ENCODE results near the gene SP110. TPM values are rescaled to one million over a fixed set of nuclear protein-coding genes. Genes with fewer than 3 reads are reported as not detected.

SP110 gene
- total RNA-seq, 1 experiment from 2014 or later: 3.5 TPM

DNA sequence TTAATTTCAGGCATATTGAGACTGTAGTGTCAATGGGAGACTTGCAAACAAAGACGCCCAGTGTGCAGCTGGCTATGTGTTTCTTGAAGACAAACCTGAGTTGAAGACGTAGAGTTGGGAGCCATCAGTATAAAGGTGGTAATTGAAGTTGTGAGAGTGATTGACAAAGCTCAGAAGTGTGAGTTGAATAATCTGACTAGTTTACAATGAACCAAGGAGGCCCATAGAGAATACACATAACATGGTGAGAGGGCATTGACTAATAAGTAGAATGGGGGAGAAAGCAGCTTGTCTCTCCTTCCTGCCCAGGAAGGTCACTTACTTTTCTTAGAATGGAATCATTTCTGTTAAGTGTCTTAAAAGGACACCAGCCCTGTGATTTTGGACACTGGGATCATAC lies 14.1 kb downstream of the SP110 start:
- BruUV-seq (replicated peaks): no TSS peak

GRCh38 chr2:230205034-230205433 lies 14.8 kb downstream of the SP110 start:
- Histone ChIP-seq H4K20me1 (ENCODE audit: low read length) (no peaks in the 10 kb centered on the region), H3K9me2 (replicated peaks; ENCODE audit: low read length) (no peaks in the 10 kb centered on the region), H3K27ac (ENCODE audit: low read length) (no peak overlapping the region), H2AFZ (ENCODE audit: low read length) (no peak overlapping the region), H3K4me1 (ENCODE audit: insufficient read depth, low read length) (no peaks in the 10 kb centered on the region), H3K9me3 (ENCODE audit: low read length) (no peaks in the 10 kb centered on the region), H3K27me3 (ENCODE audit: low read length) (no peaks in the 10 kb centered on the region), H3K4me3 (ENCODE audit: low read length) (no peak overlapping the region), H3K9ac (ENCODE audit: low read length) (no peak overlapping the region), H3K36me3 (ENCODE audit: low read depth, low read length) (no peaks in the 10 kb centered on the region; the same call in 1 of the 2 replicates), H3F3A (ENCODE audit: low read length, unreplicated experiment) (no peaks in the 10 kb centered on the region), H3K4me2 (ENCODE audit: low read length) (no peak overlapping the region), H3K79me2 (ENCODE audit: low read length) (no peaks in the 10 kb centered on the region)
- DNase-seq (no peak), ATAC-seq (no peak)
- CTCF ChIA-PET: no interaction called here
- POLR2A ChIA-PET (ENCODE audit: unreplicated experiment): interaction anchor here (0.6 kb wide), 1 partner anchor 62 kb away, joined by 5 read pairs; no protein-coding TSS in a partner anchor
- intact Hi-C loops (cut with micrococcal nuclease): no loop called here
- no TSS peak for BruUV-seq (replicated peaks)
- TF ChIP-seq CTCF (conservative IDR thresholded peaks at IDR 0.05; ENCODE audit: low read depth, low read length) (no peak), EZH2phosphoT487 (IDR thresholded peaks at IDR 0.05; ENCODE audit: borderline replicate concordance, low read length) (no peak), EZH2 (IDR thresholded peaks at IDR 0.05; ENCODE audit: low read length, unreplicated experiment) (no peak)

More for the DNA sequence above, 14.1 kb downstream of the SP110 start:
- ATAC-seq (no peak), DNase-seq (no peak)
- Histone ChIP-seq H3K4me3 (ENCODE audit: low read length) (no peak overlapping the region), H3K79me2 (ENCODE audit: low read length) (no peaks in the 10 kb centered on the region), H3K9ac (ENCODE audit: low read length) (no peak overlapping the region), H3F3A (ENCODE audit: low read length, unreplicated experiment) (no peaks in the 10 kb centered on the region), H3K4me2 (ENCODE audit: low read length) (no peak overlapping the region), H3K27ac (ENCODE audit: low read length) (no peak overlapping the region), H3K27me3 (ENCODE audit: low read length) (no peaks in the 10 kb centered on the region), H3K9me2 (replicated peaks; ENCODE audit: low read length) (no peaks in the 10 kb centered on the region), H3K9me3 (ENCODE audit: low read length) (no peaks in the 10 kb centered on the region), H3K36me3 (ENCODE audit: low read depth, low read length) (no peaks in the 10 kb centered on the region), H4K20me1 (ENCODE audit: low read length) (no peaks in the 10 kb centered on the region), H3K4me1 (ENCODE audit: insufficient read depth, low read length) (no peaks in the 10 kb centered on the region), H2AFZ (ENCODE audit: low read length) (no peak overlapping the region)
- ChIA-PET CTCF (no interaction called here), POLR2A (ENCODE audit: unreplicated experiment) (interaction anchor here (0.6 kb wide), 1 partner anchor 61 kb away, joined by 5 read pairs; no protein-coding TSS in a partner anchor)
- intact Hi-C loops (cut with micrococcal nuclease): no loop called here
- TF ChIP-seq EZH2phosphoT487 (IDR thresholded peaks at IDR 0.05; ENCODE audit: borderline replicate concordance, low read length) (no peak), CTCF (conservative IDR thresholded peaks at IDR 0.05; ENCODE audit: low read depth, low read length) (no peak), EZH2 (IDR thresholded peaks at IDR 0.05; ENCODE audit: low read length, unreplicated experiment) (no peak)

DNA sequence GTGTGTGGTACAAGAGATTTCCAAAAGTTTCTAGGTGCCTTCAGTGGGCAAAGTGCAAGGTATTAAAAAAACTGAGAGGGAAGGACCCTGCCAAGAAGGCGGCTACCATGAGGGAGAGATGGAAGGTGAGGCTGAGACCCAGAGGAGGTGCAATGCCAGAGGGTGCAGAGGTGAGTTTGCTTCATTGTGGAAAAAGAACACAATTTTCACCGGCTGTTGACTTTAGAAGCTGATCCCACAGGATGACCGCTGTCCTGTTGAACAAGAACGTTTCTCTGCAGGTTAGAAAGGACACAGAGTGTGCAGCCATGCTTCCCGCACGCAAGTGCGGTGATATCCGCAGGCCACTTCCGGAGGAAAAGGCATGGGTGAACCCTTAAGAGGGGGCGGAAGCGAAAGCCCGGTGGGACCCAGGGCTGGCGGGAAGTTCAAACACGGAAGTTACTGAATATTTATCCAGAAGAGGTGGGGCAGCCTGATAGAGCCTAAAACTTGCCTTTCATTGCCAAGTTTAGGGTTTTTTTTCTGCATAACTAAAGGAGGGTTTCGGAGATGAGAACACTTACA lies 16.6 kb downstream of the SP110 start:
- no TSS peak for BruUV-seq (replicated peaks)
- CTCF ChIA-PET: no interaction called here
- H3K4me3 ChIP-seq (ENCODE audit: low read length): no peak overlapping the region
- TF ChIP-seq EZH2phosphoT487 (IDR thresholded peaks at IDR 0.05; ENCODE audit: borderline replicate concordance, low read length): no peak
- no peaks in the 10 kb centered on the region; the same call in 1 of the 2 replicates for H3K36me3 ChIP-seq (ENCODE audit: low read depth, low read length)
- H4K20me1 ChIP-seq (ENCODE audit: low read length): no peaks in the 10 kb centered on the region
- ATAC-seq (no peak), DNase-seq (no peak)
- no peaks in the 10 kb centered on the region for H3K27me3 ChIP-seq (ENCODE audit: low read length)
- intact Hi-C loops (cut with micrococcal nuclease): no loop called here
- H3K27ac ChIP-seq (ENCODE audit: low read length): no peak overlapping the region
- no peaks in the 10 kb centered on the region for H3K4me1 ChIP-seq (ENCODE audit: insufficient read depth, low read length)
- no peaks in the 10 kb centered on the region for H3K9me3 ChIP-seq (ENCODE audit: low read length)
- POLR2A ChIA-PET (ENCODE audit: unreplicated experiment): no interaction called here
- H3K9me2 ChIP-seq (replicated peaks; ENCODE audit: low read length): no peaks in the 10 kb centered on the region
- H2AFZ ChIP-seq (ENCODE audit: low read length): no peak overlapping the region
- H3K4me2 ChIP-seq (ENCODE audit: low read length): no peak overlapping the region
- no peaks in the 10 kb centered on the region for H3F3A ChIP-seq (ENCODE audit: low read length, unreplicated experiment)
- H3K79me2 ChIP-seq (ENCODE audit: low read length): no peaks in the 10 kb centered on the region
- H3K9ac ChIP-seq (ENCODE audit: low read length): no peak overlapping the region

Data from PC-3 (cell line).